HG02759 (cell line): ENCODE measurements around the gene PNMA1.

Source experiments
- ATAC-seq: cut with Tn5 transposase; IDR thresholded peaks from one replicate; pipeline ENCODE4 v1.9.1; 2021; ENCODE audit warnings: mild to moderate bottlenecking, moderate library complexity; ENCODE audit not compliant: unreplicated experiment

The PNMA1 gene

DNA sequence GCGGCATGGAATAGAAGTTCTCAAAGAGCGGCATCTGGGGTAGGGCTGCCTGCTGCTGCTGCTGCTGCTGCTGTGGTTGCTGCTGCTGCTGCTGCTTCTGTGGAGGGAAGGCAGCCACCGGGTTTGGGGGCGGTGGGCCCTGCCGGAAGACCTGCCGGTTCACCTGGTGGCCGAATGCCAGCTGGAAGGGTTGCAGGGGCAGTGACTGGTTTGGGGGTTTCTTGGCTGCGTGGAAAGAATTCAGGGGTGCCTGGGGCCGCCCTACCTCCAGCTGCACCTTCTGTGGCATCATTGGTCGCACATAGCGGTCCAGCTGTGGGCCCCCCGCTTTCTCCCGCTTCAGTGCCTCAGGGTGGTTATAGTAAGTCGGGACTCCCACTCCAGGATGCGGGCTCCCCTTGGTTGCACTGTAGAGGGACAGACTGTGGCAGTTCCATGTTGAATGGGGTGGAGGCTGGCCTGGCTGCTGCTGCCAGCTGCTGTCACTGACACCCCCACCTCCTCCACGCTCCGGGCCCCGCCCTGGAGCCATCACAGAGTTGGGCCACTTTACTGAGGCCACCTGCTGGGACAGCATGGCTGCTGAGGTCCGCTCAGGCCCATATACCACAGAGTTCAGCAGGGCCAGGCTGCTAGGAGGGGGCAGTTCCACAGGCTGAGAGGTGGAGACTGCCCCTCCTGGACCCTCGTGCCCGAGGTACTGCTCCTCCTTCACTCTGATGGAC is 25.2 kb upstream of the PNMA1 start:
- ATAC-seq, result no peak

DNA sequence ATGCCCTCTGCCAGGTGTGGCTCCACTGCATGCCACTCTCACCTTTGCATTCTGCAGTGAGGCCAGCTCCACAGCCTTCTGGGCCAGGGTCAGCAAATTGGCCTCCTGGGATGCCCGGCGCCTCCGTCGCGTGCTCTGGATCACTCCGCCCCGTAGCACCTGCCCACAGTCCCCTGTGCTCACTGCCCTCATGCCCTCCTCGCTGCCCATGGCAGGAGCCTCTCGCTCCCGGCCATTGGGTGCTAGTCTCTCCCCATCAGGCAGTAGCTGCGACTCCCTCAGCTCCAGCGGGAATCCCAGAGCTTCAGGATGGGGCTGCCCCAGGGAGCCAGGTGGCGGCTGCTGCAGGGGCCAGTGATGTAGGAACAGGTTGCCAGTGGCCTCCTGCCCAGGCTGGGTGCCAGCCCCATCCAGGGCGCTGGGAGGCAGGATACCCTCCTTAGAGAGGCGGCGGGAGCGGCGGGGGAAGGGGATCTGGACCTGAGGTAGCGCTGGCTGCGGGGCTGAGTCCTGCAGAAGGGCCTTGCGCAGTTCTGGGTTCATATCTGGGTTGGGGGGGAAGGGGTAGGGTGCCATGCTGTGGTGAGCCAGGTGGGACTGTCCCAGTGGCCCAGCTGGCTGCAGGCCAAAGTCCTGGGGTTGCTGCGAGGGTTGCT is 24.5 kb upstream of the PNMA1 start:
- no peak for ATAC-seq

DNA sequence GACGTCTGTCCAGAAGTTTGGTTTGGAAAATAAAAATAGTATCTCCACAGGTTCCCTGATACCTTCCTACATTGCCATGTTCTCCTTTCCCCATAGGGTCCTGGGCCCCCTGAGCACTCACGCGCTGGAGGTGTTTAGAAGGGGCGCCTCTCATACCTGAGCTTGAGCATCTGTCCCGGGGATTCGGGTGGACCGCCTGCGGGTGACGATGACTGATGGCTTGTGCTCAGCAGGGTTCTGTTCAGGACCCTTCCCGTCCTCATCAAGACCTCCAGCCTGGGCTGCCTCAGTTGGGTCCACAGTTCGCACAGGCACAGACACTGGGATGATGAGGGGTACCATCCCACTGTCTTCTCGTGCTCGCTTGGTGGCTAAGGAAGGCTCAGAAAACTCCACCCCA is 22.7 kb upstream of the PNMA1 start:
- ATAC-seq, result no peak

DNA sequence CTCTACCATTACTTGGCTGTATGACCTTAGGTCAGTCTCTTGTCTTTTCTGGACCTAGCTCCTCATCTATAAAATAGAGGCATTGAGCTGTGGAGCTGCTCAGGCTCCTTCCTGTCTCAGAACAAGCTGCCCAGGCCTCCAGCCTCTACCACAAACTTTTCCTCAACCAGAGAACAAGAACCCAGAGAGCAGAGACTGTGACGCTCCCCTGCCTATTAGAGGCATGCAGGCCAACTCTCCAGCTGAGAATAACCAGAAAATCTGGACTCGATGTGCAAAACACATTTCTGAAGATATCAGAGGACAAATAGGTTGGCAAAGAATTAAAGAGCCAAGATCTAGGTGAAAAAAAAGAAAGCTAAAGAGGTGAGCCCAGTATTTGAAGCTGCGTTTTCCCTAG is 17.8 kb upstream of the PNMA1 start:
- ATAC-seq, result no peak

DNA sequence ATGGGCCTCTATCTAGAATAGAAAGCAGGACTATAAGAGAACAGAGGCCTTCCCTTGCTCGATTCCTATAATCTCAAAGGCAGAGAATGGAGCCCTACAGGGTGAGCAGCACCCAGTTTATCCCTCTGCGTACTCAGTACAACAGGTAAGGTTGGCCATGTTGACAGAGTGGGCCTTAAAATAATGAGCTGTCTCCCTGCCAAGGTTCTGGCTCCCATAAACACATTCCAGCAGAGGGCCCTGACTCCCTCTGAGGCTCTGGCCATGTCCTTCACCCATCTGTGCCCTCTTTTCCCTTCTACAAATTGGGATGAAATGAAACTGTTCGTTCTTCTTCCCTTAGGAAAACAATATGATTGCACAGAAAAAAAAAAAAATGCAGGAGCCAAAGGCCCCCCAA is 16.9 kb upstream of the PNMA1 start:
- no peak for ATAC-seq

DNA sequence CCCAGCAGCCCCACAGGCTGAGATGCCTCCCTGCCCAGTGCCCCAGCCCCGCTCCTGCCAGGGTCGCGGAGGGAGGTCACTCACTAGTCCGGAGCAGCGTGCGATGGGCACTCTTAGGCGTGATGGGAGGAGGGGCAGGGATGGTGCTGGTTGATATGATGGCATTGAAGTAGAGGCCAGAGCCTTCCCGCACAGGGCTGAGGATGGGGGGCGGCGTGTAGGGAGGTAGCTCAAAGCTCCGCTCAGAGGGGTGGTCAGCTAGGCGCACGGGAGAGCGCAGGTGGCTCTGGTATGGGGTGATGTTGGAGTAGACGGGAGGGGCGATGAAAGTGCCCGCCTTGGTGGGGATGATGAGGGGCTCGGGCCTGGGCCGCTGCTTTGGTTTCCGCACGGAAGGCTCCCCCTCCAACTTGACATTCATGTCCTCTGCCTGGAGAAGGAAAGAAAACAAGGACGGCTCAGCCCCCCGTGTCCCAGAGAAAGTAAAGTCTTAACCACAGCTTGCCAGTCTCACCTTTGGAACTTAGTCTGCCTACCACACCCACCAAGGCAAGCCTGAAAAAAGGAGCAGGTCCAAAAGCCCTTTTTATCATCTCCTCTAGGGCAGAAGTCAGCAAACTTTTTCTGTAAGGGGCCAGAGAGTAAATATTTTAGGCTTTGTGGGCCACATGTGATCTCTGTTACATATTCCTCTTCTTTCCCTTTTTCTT is 15.5 kb upstream of the PNMA1 start:
- no peak for ATAC-seq

DNA sequence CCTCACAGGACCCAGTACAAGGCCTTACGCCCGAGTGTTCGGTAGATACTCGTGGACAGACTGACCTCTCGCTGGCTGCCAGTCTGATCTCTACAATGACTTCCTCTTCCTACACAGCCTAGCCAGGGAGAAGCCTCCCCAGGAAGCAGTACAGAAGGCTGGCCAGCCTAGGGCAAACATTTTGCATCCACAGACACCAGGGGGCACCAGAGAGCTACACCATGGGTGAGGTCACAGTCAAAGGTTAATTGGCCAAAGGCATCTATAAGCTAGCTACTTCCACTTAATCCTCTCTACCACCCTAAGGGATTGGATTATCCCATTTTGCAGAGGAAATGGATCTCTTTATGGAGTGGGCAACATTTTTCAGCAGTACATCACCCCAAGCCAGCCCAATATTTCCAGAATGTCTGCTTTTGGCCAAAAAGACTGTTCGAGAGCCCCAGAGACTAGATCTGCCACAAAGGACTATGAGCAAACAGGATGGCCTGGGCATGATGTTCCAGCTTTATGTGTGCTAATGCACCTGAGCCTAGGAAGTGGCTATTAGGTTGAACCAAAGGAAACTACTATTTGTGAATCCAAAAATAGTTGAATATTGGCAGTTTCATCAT is 14.6 kb upstream of the PNMA1 start:
- peak; percentile 73 for ATAC-seq

DNA sequence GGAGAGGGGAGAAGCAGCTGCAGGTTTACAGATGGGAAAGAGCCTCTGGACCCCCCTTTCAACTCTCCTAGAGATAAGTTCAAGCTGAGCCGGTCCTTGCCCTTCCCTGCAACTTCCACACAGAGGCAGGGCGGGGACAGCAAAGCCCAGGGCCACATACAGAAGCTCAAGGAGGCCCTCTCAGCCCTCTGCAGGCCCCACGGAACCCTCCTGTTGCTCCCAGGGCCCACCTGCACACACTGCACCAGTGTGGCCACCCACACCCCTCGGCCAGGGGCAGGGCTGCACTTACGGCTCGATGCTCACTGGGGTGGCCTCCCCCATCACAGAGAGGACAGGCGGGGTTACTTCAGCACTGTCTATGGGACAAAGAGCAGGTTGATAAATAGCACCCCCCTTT is 13.0 kb upstream of the PNMA1 start:
- no peak for ATAC-seq

DNA sequence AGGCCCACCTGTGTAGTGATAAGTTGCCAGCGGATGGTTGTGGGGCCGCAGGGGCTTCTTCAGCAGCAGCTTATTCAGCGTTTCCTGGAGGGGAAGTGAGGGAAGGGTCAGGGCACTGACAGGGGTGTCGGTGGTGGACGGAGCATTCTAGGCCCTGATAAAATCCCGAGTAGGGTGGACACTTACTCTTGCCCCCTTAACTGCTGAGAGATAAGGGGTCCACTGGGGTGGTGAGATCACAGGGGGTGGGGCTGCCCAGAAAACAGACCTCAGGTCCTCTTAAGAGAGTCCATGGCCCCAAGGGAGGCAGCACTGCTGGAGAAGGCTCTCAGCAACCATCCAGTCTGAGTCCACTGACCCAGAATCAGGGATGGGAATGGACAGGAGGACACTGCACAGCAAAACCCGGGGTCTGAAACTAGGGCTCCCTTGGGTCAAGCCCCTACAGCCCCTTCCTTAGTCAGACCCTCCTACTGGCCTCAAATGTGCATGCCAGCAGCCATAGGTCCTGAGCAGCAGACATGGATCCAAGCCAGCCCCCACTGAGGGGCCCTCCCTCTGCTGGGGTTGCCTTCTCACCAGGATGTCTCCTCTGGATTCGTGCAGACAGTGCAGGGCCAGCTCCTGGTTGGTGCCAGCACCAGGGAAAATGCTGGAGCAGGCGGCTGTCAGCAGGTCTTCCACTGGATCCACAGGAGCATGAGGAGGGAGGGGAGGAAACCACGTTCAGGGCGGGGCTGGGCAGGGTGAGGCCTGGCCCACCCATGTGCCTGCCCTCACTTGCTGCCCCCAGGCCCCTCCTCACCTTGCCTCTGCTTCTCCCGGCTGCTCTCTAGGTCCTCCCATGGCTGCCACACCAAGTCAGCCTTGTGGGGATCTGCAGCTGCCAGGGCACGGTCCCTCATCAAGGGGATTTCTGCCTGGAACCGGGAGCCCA is 12.1 kb upstream of the PNMA1 start:
- ATAC-seq, result no peak

DNA sequence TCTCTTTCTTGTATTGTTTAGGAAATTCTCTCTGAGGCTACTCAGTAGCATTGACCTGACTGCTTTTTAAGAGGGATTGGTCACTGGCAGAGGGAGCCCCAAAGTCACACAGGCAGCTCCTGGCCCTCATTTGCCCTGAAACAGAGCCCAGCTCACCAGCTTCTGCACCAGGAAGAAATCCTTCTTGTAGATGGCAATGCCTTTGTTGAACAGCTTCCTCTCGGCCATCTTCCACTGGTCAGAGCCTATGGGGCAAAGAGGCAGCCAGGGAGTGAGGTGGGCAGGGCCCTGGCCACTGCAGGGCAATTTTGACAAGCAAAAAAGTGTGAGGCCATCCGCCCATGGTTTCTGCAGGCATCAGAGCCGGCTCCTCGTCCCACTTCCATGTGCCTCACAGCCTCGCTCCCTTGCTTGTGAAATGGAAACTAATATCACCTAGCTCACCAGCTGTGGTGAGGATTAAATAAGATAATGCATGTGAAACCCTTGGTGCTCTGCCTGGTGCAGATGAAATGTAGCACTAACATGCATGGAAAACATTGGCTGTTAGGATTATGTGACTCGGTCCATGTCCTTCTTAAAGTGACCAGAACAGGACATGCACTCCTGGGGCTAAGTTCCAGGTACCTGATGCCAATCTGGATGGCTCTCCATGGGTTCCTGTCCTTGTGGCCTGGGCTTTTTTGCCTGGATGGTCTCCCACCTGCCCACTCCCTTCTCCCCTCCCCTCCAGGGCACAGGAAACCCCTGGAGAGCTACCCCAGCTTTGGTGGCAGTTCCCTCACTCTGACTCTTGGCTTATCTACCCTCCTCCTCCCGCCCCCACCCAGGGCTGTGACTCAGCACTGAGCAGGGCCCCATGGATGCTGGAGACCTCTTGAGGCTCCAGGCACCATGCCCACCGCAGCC is 11.2 kb upstream of the PNMA1 start:
- no peak for ATAC-seq

DNA sequence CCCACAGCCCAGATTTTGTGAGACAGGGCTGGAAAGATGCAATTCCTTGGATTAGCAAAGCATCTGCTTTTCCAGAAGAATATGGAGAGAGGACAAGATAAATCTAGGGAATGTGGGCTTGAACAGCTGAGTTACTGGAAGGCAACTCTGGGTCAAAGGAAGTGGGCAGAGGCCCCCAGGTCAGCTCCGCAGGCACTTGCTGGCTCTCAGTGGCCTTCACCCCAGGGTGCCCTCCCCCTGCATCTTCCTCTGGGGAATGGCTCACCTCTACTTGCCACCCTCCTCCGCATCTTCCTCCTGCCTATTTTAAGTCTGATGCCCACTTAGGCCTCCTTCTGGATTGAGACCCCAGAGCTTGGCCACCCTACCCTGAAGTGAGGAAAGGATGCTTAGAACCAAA is 10.5 kb upstream of the PNMA1 start:
- no peak for ATAC-seq

DNA sequence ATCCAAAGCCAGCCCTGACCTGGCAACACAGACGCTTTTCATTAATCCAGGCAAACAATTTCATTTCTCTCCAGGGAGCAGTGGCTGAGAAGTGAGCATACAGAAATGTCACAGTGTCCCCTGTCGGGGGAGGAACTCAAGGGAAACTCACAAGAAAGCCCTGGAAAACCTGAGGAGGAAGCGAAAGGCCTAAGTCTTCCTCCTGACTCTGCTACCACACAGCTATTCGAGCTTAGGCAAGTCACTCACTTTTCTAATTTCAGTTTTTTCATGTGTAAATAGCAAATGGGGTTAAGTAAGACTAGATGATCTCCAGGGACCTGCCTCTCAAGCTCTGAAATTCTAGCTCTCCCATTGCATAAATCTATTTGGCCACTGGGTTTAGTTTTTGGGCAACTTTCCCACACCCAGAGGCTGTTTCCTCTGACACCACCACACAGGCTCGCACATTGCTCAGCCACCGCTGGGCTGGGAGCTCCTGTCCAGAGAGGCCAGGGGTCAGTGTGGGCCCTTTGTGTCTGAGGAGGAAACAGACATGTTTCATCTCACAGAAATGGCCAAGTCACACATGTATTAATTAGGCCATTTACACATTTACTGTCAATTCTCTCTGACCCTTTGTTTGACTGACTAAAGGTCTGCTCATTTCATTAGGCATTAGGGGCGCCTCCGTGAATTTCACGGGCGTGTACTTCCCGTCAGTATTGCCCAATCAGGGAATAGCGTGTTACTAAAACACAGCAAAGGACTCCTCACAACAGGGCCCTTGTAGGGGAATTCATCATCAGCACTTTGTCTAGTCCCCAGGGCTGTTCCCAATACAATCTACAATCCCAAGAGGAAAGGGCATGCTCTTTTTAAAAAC is 9.8 kb upstream of the PNMA1 start:
- ATAC-seq, result peak; percentile 34

DNA sequence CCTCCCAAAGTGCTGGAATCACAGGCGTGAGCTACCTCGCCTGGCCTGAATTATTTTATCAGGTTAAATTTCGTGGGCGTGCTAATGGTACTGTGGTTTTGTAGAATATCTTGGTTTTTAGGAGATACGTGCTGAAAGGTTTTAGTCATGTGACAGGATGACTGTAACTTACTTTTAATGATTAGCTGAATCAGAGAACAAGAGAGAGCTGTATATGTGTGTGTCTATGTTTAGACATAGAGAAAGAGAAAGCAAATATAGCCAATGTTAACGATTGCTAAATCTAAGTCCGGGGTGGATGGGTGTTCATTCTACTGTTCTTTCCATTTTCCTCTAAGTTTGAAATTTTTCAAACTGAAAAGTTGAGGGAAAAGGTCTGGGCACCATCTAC is 9.2 kb upstream of the PNMA1 start:
- peak; percentile 55 for ATAC-seq

DNA sequence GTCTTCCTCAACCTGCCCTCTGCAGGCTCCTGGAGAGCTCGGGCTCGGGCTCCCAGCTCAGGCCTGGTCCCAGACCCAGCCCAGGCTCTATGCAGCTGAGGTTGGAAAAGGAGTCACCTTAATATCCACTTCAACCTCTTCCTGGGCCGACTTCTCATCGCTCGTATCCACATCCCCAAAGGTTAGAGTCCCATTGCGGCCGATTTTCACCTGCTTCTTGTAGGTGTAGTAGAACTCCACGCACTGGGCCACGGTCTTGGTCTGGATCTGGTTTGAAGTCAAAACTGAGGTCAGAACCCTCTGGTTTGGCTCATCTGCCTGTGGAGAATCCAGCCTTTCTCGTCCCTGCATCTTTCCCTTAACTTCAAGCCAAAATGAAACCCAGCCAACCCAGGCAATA is 8.4 kb upstream of the PNMA1 start:
- no peak for ATAC-seq

DNA sequence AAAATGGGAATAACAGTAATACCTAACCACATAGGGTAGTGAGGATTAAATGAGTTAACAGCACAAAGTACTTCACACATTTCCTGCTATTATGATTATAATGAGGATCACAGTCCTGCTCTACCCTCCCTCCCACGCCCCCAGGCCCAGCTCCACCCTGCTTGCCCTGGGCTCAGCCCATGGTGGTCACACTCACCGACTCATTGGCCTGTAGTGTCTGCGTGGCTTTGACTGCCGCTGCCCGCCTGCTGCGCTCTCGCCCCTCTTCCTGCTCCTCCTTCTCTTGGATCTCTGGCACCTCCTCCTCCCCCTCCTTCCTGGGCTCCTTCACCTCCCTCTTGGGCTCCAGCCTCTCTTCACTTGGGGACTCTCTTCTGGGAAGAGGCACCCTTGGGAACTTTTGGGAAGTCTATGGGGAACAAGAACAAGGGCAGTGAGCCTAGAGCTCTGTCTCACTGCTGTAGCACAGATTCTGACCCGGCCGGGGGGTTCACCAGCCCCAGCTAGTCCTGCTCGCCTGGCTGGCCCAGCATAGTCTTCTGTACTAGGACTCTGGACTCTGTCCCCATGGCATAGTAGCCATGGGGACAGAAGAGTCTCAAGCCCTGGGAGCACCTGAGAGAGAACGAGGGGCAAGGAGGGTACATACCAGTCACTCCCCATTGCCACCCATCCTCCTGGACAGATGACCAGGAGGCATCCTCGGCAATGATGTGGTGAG is 7.1 kb upstream of the PNMA1 start:
- ATAC-seq, result no peak

DNA sequence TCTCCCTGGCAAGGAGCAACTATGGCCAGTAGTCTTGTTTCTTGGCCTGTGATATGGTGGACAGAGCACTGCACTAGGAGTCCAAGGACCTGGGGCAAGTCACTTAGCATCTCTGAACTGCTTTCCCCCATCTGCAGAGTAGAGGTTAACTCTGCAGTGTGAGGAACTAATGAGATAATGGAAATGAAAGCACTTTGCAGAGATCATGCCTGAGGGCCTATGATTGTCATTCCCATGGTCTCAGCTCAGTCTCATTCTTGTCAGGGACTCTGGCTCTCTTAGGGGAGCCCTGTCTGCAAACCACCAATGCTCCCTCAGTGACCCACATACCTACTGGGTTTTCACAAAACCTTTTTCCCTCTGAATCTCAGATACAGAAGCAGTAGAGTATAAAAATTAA is 6.5 kb upstream of the PNMA1 start:
- no peak for ATAC-seq

DNA sequence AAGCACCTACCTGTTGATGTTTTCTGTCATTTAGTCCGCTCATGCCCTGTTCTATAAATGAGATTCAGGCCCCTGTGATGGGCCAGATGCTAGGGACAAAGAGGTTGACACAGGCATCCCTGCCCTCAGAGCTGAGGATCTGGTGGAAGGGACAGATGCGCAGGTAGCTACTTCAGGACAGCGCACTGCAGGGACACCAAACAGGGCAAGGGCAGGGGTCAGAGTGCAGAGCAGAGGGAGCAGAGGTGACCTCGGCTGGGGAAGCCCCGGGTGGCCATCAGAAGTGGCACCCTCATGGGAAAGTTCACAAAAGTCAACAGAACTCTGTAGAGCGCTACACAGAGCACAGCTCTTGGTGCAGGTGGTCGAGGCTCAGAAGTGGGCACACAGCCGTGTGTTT is 5.6 kb upstream of the PNMA1 start:
- ATAC-seq, result no peak

DNA sequence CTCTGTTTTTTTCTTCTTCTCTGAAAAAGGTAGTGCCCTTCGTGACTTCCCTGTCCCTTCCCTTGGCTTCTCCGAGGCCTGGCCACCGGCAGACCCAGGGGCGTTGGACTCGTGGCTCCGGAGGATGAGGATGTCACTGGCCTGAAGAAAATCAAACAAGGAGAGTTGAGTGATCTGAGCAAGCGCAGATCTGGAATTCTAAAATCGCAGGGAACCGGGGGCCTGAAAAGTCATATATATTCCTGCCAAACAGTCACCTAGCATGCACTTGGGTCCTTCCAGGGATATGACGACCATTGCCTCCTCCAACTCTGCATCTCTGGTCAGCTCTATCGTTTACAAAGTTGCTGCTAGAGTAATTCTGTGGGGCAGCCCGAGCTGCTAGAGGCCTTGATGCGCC is 5.2 kb upstream of the PNMA1 start:
- no peak for ATAC-seq
